Skeletal muscle satellite cell (primary cell): Measurements from ENCODE around the gene PHACTR1.

Experiments
- H3K27me3 ChIP-seq: 2 replicates; pipeline ENCODE4 v1.7.0; 2013; ENCODE audit warnings: low read length; ENCODE audit not compliant: control insufficient read depth, insufficient read depth
- H3K36me3 ChIP-seq: 2 replicates; pipeline ENCODE4 v1.7.0; 2013; ENCODE audit warnings: mild to moderate bottlenecking, control low read depth, low read length; ENCODE audit not compliant: insufficient read depth
- H3K4me1 ChIP-seq: 2 replicates; pipeline ENCODE4 v1.7.0; 2013; ENCODE audit warnings: low read length; ENCODE audit not compliant: control insufficient read depth, insufficient read depth
- H3K4me2 ChIP-seq: 2 replicates; pipeline ENCODE4 v1.7.0; 2013; ENCODE audit warnings: mild to moderate bottlenecking, low read length
- H3K4me3 ChIP-seq: 2 replicates; pipeline ENCODE4 v1.7.0; 2013; ENCODE audit warnings: low read length
- H3K9ac ChIP-seq: 2 replicates; pipeline ENCODE4 v1.7.0; 2013; ENCODE audit warnings: mild to moderate bottlenecking, low read depth, low read length, moderate library complexity
- H3K9me3 ChIP-seq: replicated peaks from 2 replicates; pipeline ENCODE4 v1.7.0; 2013; ENCODE audit warnings: mild to moderate bottlenecking, control low read depth, low read length

Gene PHACTR1

DNA sequence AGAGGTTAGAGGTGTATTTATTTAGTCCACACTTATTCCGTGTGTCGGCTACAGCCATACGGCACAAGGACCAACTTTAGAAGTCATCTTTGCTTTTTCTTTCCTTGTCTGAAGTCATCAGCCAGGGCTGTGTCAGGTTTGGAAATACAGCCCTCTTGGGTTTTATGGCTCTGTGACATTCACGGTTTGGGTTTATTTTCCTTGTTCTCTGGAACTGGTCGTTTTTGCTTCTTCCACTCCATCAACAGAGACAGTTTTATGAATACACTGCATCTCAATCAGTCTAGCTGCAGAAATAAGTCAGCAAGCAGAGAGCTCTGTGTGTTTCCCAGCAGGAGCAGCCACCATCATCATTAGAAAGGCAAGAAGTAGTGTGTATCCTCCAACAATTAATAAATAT is 479.2 kb downstream of the PHACTR1 start:
- no peak overlapping the region for H3K4me3 ChIP-seq
- H3K9me3 ChIP-seq: no peaks in the 10 kb centered on the region
- no peak overlapping the region for H3K4me2 ChIP-seq
- no peaks in the 10 kb centered on the region for H3K36me3 ChIP-seq
- H3K9ac ChIP-seq: no peak overlapping the region
- peaks cover 4% of the 10 kb centered on the region for H3K27me3 ChIP-seq
- H3K4me1 ChIP-seq: no peaks in the 10 kb centered on the region

DNA sequence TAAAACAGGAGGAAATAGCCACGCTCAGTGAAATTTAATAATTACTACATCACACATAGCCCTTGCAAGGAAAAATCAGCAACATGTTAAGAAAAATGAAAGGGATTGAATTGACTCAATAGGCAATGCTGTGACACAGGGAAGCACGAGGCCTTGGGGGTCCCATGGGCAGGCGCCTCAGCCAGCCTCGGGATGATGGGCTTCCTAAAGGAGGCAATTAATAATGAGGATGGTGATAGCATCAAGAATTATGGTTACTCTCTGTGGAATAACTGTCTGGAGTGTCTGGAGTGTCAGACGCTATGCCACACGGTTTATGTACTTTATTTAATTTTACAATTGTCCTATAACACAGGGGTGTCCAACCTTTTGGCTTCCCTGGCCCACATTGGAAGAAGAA is 481.6 kb downstream of the PHACTR1 start:
- no peak overlapping the region for H3K9ac ChIP-seq
- no peaks in the 10 kb centered on the region for H3K9me3 ChIP-seq
- no peaks in the 10 kb centered on the region for H3K36me3 ChIP-seq
- no peak overlapping the region for H3K4me2 ChIP-seq
- no peaks in the 10 kb centered on the region for H3K27me3 ChIP-seq
- H3K4me3 ChIP-seq: no peak overlapping the region
- no peaks in the 10 kb centered on the region for H3K4me1 ChIP-seq

DNA sequence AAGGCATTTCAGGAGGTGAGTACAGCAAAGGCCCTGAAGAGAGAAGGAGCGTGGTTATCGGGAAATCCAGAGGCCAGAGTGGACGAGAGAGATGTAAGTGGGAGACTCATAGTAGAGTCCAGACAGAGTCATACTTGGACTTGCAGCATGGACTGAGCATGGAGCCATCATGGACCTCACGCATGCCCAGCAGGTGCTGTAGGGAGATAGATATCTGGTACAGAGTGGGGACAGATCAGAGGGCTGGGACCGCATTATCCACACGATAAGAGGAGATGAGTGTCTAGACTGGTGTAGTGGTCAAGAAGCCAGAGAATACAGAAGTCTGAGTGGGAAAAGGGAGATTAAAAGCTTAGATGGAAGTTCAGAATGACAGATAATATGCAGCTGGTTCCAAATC is 484.8 kb downstream of the PHACTR1 start:
- Histone ChIP-seq H3K36me3 (no peaks in the 10 kb centered on the region), H3K4me2 (no peak overlapping the region)

DNA sequence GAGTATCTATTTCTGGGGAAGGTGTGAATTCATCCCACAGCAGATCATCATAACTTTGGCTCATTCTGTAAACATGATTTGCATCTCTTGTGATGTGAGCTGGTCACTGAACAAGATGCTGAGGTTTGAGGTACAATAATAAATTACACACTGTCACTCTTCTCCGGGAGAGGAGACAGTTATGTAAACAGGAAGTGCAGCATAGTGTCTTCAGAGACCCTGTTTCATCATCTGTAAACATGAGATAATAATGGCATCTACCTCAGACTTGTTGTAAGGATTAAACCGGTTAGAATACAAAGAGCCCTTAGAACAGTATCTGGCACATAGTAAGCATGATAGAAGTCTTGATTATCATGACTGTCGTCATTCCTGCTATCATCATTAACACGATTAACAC is 486.6 kb downstream of the PHACTR1 start:
- H3K9ac ChIP-seq: no peak overlapping the region
- no peaks in the 10 kb centered on the region for H3K4me1 ChIP-seq
- H3K4me3 ChIP-seq: no peak overlapping the region
- H3K4me2 ChIP-seq: no peak overlapping the region
- no peaks in the 10 kb centered on the region for H3K27me3 ChIP-seq
- no peaks in the 10 kb centered on the region for H3K36me3 ChIP-seq
- no peaks in the 10 kb centered on the region for H3K9me3 ChIP-seq

More for the DNA sequence above, 484.8 kb downstream of the PHACTR1 start:
- Histone ChIP-seq H3K27me3 (no peaks in the 10 kb centered on the region), H3K9me3 (no peaks in the 10 kb centered on the region), H3K4me1 (no peaks in the 10 kb centered on the region), H3K4me3 (no peak overlapping the region), H3K9ac (no peak overlapping the region)

DNA sequence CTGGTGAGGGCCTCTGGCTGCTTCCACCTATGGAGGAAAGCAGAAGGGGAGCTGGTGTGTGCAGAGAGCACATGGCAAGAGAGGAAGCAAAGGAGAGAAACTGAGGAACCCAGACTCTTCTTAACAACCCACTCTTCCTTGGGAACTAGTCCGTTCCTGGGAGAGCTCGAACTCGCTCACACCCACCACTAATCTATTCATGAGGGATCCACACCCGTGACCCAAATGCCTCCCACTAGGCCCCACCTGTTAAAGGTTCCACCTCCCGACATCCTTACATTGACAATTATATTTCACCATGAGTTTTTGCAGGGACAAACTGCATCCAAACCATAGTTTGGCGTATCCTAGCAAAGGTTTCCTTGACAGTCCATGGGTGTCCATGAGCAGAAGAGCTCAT is 488.5 kb downstream of the PHACTR1 start:
- no peak overlapping the region for H3K4me2 ChIP-seq
- no peaks in the 10 kb centered on the region for H3K9me3 ChIP-seq
- no peak overlapping the region for H3K4me3 ChIP-seq
- H3K36me3 ChIP-seq: no peaks in the 10 kb centered on the region
- H3K4me1 ChIP-seq: no peaks in the 10 kb centered on the region
- no peak overlapping the region for H3K9ac ChIP-seq
- no peaks in the 10 kb centered on the region for H3K27me3 ChIP-seq

DNA sequence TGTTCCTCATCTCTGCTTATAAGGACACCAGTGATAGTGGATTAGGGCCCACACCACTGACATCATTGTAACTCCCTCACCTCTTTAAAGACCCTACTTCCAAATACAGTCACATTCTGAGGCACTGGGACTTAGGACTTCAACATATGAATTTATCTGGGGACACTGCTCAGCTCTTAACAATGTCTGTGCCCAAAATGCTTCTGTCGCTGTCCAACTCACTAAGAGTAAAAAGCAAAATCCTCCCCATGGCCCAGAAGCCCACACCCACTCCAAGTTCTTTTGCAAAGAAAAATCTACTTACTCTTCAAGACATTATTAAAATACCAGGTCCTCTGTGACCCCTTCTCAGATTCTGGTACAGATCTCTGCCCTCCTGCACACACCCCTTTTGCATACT is 495.5 kb downstream of the PHACTR1 start:
- peaks cover under 1% of the 10 kb centered on the region for H3K4me1 ChIP-seq
- no peaks in the 10 kb centered on the region for H3K9me3 ChIP-seq
- no peak overlapping the region for H3K4me3 ChIP-seq
- no peak overlapping the region for H3K9ac ChIP-seq
- H3K4me2 ChIP-seq: no peak overlapping the region
- no peaks in the 10 kb centered on the region for H3K27me3 ChIP-seq
- H3K36me3 ChIP-seq: no peaks in the 10 kb centered on the region

DNA sequence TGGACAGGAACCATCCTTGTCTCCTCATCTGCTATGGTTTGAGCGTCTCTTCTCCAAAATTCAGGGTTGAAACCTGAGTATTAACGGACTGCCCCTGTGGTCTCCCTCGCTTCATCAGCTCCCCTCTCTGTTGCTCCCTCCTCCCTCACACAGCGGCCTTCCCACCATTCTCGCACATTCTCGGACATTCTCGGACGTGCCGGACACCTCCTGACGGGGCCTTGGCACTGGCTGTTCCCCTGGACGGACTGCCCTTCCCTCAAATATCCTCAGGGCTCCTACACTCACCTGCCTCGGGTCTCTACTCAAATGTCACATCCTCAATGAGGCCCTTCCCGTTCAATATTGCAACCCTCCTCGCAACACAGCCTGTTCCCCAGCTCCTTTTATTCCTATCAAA is 496.0 kb downstream of the PHACTR1 start:
- Histone ChIP-seq H3K4me2 (no peak overlapping the region), H3K4me1 (peaks cover 4% of the 10 kb centered on the region), H3K9ac (no peak overlapping the region), H3K27me3 (no peaks in the 10 kb centered on the region), H3K9me3 (no peaks in the 10 kb centered on the region), H3K4me3 (no peak overlapping the region), H3K36me3 (no peaks in the 10 kb centered on the region)

DNA sequence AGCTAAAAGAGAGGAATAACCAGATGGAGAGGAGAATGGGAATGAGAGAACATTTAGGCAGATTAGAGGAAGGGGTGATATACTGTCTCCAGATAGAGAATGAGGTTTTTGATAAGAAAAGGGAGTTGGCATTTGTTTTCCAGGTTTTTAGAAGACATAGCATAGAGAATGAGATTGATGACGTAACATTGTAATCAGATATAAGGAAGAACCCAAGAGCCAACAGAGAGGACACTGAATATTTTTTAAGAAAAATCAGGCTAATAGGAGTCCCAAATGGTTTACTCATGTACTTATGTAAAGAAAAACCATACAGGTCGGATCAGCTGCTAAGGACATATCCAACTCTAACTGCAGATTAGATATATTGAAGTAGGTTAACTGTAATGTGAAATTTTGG is 498.8 kb downstream of the PHACTR1 start:
- H3K9ac ChIP-seq: no peak overlapping the region
- H3K9me3 ChIP-seq: no peaks in the 10 kb centered on the region
- H3K36me3 ChIP-seq: no peaks in the 10 kb centered on the region
- no peak overlapping the region for H3K4me2 ChIP-seq
- no peaks in the 10 kb centered on the region for H3K27me3 ChIP-seq
- no peak overlapping the region for H3K4me3 ChIP-seq
- peaks cover 4% of the 10 kb centered on the region for H3K4me1 ChIP-seq

DNA sequence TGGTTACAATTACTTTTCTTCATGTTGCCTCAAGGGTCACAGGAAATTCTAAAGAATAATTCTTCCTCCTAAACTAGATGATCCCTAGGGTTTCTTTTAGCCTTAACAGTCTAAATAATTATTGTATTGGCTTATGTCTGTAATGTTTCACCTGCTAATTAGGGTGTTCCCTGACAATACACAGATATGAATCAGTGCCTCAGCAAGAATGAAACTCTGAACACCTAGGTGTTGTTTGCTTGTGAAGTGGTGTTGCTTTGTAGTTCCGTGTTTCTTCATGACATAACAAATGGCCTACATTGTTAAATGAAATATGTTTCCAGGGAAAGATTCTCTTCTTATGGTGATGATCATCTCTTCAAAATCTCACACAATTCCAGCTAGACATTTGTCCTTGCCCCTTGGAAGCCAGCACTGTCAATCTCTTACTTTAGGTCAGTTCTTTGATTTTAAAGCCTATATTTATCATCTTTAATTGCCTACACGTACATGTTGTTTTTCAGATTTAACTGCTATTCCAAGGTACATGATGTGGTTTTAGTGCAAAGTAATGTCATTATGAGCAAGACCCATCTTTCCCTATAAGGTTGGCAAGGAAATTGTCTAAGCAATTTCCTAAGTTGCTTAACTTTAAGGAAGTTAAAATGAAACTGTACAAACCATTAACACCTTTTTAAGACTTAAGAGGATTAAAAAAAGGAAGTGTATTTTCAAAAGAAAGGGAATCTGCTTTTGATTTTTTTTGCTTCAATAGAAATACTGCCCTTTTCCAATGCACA is 499.9 kb downstream of the PHACTR1 start:
- Histone ChIP-seq H3K4me3 (no peak overlapping the region), H3K9me3 (no peaks in the 10 kb centered on the region), H3K36me3 (no peaks in the 10 kb centered on the region), H3K27me3 (no peaks in the 10 kb centered on the region), H3K4me2 (no peak overlapping the region), H3K4me1 (peaks cover 4% of the 10 kb centered on the region), H3K9ac (no peak overlapping the region)

DNA sequence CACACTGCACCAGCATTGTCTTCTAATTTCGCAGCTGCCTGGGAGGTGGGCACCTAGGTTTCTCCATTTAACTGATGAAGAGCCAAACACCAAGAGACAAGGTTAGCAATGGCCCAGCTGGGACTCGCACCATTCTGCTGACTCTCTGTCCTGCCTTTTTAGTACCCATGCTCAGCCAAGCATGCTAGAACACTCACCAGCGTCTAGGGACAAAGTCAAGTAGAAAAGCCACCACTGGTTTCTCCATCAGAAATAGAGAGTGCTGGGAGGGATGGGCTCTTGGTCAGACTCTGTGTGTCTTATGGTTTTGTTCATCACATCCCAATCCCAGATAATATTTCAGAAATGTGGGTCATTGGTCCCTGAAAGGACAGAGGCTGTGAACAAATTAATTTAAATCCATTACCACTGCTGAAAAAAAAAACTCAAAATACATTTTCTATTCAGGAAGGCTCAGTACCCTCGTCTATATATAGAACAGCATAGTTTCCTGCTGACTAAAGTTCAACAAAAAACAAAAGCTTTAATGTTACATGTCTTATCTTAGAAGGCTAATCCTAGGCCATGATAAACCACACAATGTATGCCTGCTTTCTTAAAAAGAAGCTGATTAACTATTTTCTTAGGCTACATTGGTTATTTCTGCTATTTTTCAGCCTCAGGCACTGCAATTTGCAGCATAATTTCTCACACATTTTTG is 500.8 kb downstream of the PHACTR1 start:
- H3K27me3 ChIP-seq: no peaks in the 10 kb centered on the region
- H3K9ac ChIP-seq: no peak overlapping the region
- H3K9me3 ChIP-seq: no peaks in the 10 kb centered on the region
- no peaks in the 10 kb centered on the region for H3K36me3 ChIP-seq
- H3K4me3 ChIP-seq: no peak overlapping the region
- no peak overlapping the region for H3K4me2 ChIP-seq
- peaks cover 4% of the 10 kb centered on the region for H3K4me1 ChIP-seq

DNA sequence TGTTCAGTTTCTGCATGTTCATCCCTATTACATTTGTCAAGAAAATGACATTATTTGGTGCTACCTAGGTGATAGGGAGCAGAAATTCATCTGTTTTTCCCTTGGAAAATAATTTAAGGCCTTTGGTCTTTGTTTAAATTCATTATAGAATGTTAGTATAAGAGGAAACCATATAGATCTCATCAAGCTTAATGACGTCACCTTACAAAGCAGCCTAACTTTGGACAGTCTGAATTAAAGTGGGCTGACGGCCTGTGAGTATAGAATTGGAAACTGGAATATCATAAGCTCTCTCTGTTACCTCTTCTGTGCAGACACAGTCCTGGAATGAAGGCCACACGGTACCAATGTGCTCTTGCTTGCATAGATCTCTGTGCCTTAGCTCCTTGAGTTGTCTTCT is 503.7 kb downstream of the PHACTR1 start:
- Histone ChIP-seq H3K36me3 (no peaks in the 10 kb centered on the region), H3K4me2 (no peak overlapping the region), H3K9ac (no peak overlapping the region), H3K27me3 (no peaks in the 10 kb centered on the region), H3K4me1 (peaks cover 4% of the 10 kb centered on the region), H3K4me3 (no peak overlapping the region), H3K9me3 (no peaks in the 10 kb centered on the region)

DNA sequence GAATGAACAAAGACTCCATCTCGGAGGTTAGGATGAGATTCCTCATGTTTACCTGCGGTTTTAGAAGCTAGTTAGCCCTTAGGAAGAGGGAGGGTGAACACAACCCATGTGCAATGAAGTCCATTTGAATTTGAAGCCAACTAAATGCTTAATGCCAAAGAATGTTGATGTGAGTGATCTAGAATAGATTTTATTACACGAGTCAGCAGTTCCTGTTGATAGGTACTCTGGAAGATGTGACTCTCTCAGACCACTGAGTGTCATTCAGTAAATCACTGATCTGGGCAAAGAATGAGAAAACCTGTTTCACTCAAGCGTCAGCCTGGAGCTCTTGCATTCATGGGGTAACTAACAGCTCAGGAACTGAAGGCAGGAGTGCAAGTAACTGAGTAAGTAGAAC is 505.5 kb downstream of the PHACTR1 start:
- no peaks in the 10 kb centered on the region for H3K27me3 ChIP-seq
- H3K4me1 ChIP-seq: peaks cover 4% of the 10 kb centered on the region
- no peaks in the 10 kb centered on the region for H3K36me3 ChIP-seq
- no peak overlapping the region for H3K4me2 ChIP-seq
- H3K9ac ChIP-seq: no peak overlapping the region
- no peaks in the 10 kb centered on the region for H3K9me3 ChIP-seq
- no peak overlapping the region for H3K4me3 ChIP-seq
